ENCODE results near the gene MSRB3. TPM values are rescaled to one million over a fixed set of nuclear protein-coding genes. Genes with fewer than 3 reads are reported as not detected.
A peak's percentile ranks its signal among the peaks of the same experiment; 100 is the strongest.

MSRB3 gene
- total RNA-seq, 4 donors from 2014 or later, result 219 to 336 (median 299) TPM

- ATAC-seq, result no peak
- H3K36me3 ChIP-seq, result peaks cover 0 to 3% of the 10 kb centered on the region in 2 donors
- peaks cover 4 to 55% (median 17%) of the 10 kb centered on the region in 3 donors for H3K4me1 ChIP-seq
- H3K4me3 ChIP-seq, result no peak overlapping the region
- 34 to 38% methylated on average over 2 of the region's 2 CpGs for WGBS, 2 donors (ENCODE audit: low coverage in 1 of 2)
- H3K27me3 ChIP-seq, result no peaks in the 10 kb centered on the region
- H3K9me3 ChIP-seq, result no peaks in the 10 kb centered on the region
- TF ChIP-seq EP300 (IDR thresholded peaks at IDR 0.05) (no peak), CTCF (IDR thresholded peaks at IDR 0.05) (no peak), POLR2A (IDR thresholded peaks at IDR 0.05) (no peak), POLR2AphosphoS5 (IDR thresholded peaks at IDR 0.05) (no peak)
- H3K27ac ChIP-seq, result no peak overlapping the region
Observed at GRCh38 chr12:65324056-65324455, 45.6 kb downstream of the MSRB3 start.

DNA sequence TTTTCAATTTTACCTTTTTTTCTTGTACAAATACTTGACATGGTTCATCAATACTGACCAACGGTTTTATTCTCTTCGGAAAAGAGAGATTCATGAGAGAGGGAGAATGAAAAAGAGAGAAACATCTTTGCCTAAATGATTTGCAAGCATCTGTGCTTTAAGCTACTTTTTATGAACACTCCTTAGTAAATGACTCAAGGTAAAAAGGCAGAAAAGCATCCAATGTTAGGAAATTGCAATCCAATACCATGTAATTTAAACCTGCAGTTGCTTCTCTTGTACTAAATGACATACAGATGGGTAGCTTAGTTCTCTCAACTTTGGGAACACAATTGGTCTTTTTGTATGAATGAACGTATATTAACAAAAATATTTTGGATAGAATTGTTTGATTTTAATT lies 46.1 kb downstream of the MSRB3 start:
- WGBS, 2 donors (ENCODE audit: low coverage in 1 of 2), result 81% methylated on average over 3 of the region's 3 CpGs
- H3K27me3 ChIP-seq, result no peaks in the 10 kb centered on the region
- no peaks in the 10 kb centered on the region for H3K9me3 ChIP-seq
- H3K4me3 ChIP-seq, result no peak overlapping the region
- H3K36me3 ChIP-seq, result peaks cover 0 to 8% of the 10 kb centered on the region in 2 donors
- H3K27ac ChIP-seq, result no peak overlapping the region
- H3K4me1 ChIP-seq, result peaks cover 6 to 55% (median 17%) of the 10 kb centered on the region in 3 donors
- ATAC-seq, result no peak
- no peak for TF ChIP-seq EP300 (IDR thresholded peaks at IDR 0.05)
- TF ChIP-seq POLR2AphosphoS5 (IDR thresholded peaks at IDR 0.05), result no peak
- no peak for TF ChIP-seq POLR2A (IDR thresholded peaks at IDR 0.05)

GRCh38 chr12:65325183-65325582 lies 46.7 kb downstream of the MSRB3 start:
- TF ChIP-seq POLR2A (IDR thresholded peaks at IDR 0.05), result no peak
- TF ChIP-seq POLR2AphosphoS5 (IDR thresholded peaks at IDR 0.05), result no peak
- no peak for TF ChIP-seq EP300 (IDR thresholded peaks at IDR 0.05)
- TF ChIP-seq CTCF (IDR thresholded peaks at IDR 0.05), result no peak
- no peak overlapping the region for H3K4me3 ChIP-seq
- H3K36me3 ChIP-seq, result peaks cover 0 to 8% of the 10 kb centered on the region in 2 donors
- no peak overlapping the region for H3K27ac ChIP-seq
- H3K27me3 ChIP-seq, result no peaks in the 10 kb centered on the region
- ATAC-seq, result no peak
- H3K9me3 ChIP-seq, result no peaks in the 10 kb centered on the region
- 89 to 93% methylated on average over 3 to 5 of the region's 5 CpGs for WGBS, 2 donors (ENCODE audit: low coverage in 1 of 2)
- H3K4me1 ChIP-seq, result peaks cover 6 to 49% (median 17%) of the 10 kb centered on the region in 3 donors

- no peak for ATAC-seq
- peaks cover 6 to 42% (median 17%) of the 10 kb centered on the region in 3 donors for H3K4me1 ChIP-seq
- no peaks in the 10 kb centered on the region for H3K9me3 ChIP-seq
- WGBS, 2 donors (ENCODE audit: low coverage in 1 of 2), result 66 to 69% methylated on average over 5 of the region's 5 CpGs
- H3K27ac ChIP-seq, result peak overlapping the region in 1 of 4 donors; percentile 26
- no peak for TF ChIP-seq POLR2A (IDR thresholded peaks at IDR 0.05)
- no peak for TF ChIP-seq POLR2AphosphoS5 (IDR thresholded peaks at IDR 0.05)
- no peak for TF ChIP-seq EP300 (IDR thresholded peaks at IDR 0.05)
- TF ChIP-seq CTCF (IDR thresholded peaks at IDR 0.05), result no peak
- H3K36me3 ChIP-seq, result peaks cover 0 to 19% of the 10 kb centered on the region in 2 donors
- H3K27me3 ChIP-seq, result no peaks in the 10 kb centered on the region
- no peak overlapping the region for H3K4me3 ChIP-seq
Observed at GRCh38 chr12:65326616-65327015, 48.1 kb downstream of the MSRB3 start.

DNA sequence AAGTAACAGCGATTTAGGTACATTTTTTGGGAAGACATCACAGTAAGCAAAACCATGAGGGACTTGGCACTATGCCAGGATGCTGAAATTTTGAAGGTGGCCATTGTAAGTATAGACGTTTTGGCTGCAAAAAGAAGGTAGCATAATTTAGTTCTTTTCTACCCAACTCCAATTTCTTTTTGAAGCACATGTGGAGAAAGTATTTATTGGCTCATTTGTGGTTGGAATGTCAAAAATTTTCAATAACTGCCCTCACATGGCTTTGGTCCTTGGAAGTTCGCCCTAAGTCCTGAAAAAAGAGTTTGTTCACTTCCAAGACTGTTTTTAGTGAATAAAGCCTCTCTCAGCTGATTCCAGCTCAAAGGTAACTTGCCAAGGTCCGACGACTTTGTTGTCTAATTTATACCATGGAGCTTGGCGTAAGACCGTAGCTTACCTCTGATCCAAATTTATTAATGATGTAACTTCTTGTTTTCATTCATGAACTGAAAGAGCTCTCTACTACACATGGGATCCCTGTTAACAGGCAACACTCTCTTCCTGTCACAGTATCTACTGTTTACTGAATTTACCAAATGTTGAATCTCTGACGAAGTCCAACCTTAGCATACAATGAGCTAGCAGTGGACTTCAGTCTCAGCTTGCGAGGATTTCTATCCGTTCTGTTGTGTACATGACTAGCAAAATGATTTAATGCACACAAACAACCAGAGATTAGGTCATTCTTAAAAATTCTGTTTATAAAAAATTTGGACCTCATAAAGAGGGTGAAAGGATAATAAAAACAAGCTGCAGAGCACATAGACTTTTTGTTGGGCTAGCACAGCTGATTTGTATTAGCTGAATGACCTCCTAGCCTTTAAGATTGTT lies 49.0 kb downstream of the MSRB3 start:
- no peak overlapping the region for H3K4me3 ChIP-seq
- no peaks in the 10 kb centered on the region for H3K9me3 ChIP-seq
- H3K36me3 ChIP-seq, result peaks cover 0 to 27% of the 10 kb centered on the region in 2 donors
- ATAC-seq, result no peak
- 35 to 36% methylated on average over 10 of the region's 10 CpGs for WGBS, 2 donors (ENCODE audit: low coverage in 1 of 2)
- H3K4me1 ChIP-seq, result peaks cover 6 to 42% (median 17%) of the 10 kb centered on the region in 3 donors
- no peak for TF ChIP-seq POLR2A (IDR thresholded peaks at IDR 0.05)
- TF ChIP-seq POLR2AphosphoS5 (IDR thresholded peaks at IDR 0.05), result no peak
- TF ChIP-seq EP300 (IDR thresholded peaks at IDR 0.05), result no peak
- TF ChIP-seq CTCF (IDR thresholded peaks at IDR 0.05), result no peak
- H3K27ac ChIP-seq, result peak overlapping the region in 3 of 4 donors; percentile 18 to 26 (median 23)
- H3K27me3 ChIP-seq, result no peaks in the 10 kb centered on the region

Data from gastroesophageal sphincter (tissue), 4 donors.